Activated T-helper 2 cell treated with anti-CD3 and anti-CD28 coated beads, Interferon-gamma antibody, Interleukin-2, Interleukin-4, amounts not matched to agents 10 μg/mL and 5 μg/mL and 100 μg/mL, durations not matched to agents 14 hours and 24 hours and 36 hours (primary cell): ENCODE measurements around the gene RHCE. TPM values are rescaled to one million over a fixed set of nuclear protein-coding genes. Genes with fewer than 3 reads are reported as not detected.
"Not testable (repeated sequence)": the region's sequence is repeated elsewhere in the genome, so short reads cannot be mapped to it uniquely, and the experiment has no call there.

Source experiments
- DNase-seq: peaks from one replicate; pipeline ENCODE4 v3.0.0; 2021; ENCODE audit warnings: low spot score
- H3K27ac Mint-ChIP-seq: one replicate; pipeline ENCODE4 v1.8.0; 2021; ENCODE audit warnings: mixed read lengths
- H3K27me3 Mint-ChIP-seq: one replicate; pipeline ENCODE4 v1.8.0; 2021; ENCODE audit warnings: low read depth, mixed read lengths
- H3K36me3 Mint-ChIP-seq: one replicate; pipeline ENCODE4 v1.8.0; 2021; ENCODE audit warnings: low read depth, mixed read lengths
- H3K4me1 Mint-ChIP-seq: one replicate; pipeline ENCODE4 v1.8.0; 2021; ENCODE audit warnings: low read depth, mixed read lengths
- H3K4me3 Mint-ChIP-seq: one replicate; pipeline ENCODE4 v1.8.0; 2021; ENCODE audit warnings: low read depth, mild to moderate bottlenecking, moderate library complexity, mixed read lengths
- H3K9me3 Mint-ChIP-seq: one replicate; pipeline ENCODE4 v1.8.0; 2021; ENCODE audit warnings: mixed read lengths
- intact Hi-C: fragments of 100-400 bp; cut with micrococcal nuclease; formaldehyde crosslinking; loops from one replicate; pipeline ENCODE4 v1.15.1; 2023
- total RNA-seq: library from RNA; stranded (reverse); gene quantifications from 2 replicates; pipeline ENCODE4 v1.2.3, GENCODE V29; 2022

Gene RHCE
- total RNA-seq, 1 donor from 2014 or later: 0.25 TPM

GRCh38 chr1:25371757-25372156 is 48.9 kb downstream of the RHCE start:
- H3K4me3 Mint-ChIP-seq, H3K4me1 Mint-ChIP-seq, H3K27me3 Mint-ChIP-seq, DNase-seq, H3K9me3 Mint-ChIP-seq, intact Hi-C loops, H3K27ac Mint-ChIP-seq, H3K36me3 Mint-ChIP-seq: not testable (repeated sequence)

- H3K27ac Mint-ChIP-seq, H3K4me3 Mint-ChIP-seq, H3K4me1 Mint-ChIP-seq, H3K27me3 Mint-ChIP-seq, H3K36me3 Mint-ChIP-seq, H3K9me3 Mint-ChIP-seq, DNase-seq, intact Hi-C loops: not testable (repeated sequence)
Observed at GRCh38 chr1:25369691-25370271, 50.8 kb downstream of the RHCE start.

- Mint-ChIP-seq H3K9me3 (no peaks in the 10 kb centered on the region), H3K4me1 (no peaks in the 10 kb centered on the region), H3K4me3 (no peak overlapping the region), H3K36me3 (no peaks in the 10 kb centered on the region), H3K27me3 (no peaks in the 10 kb centered on the region), H3K27ac (no peak overlapping the region)
- intact Hi-C loops: no loop called here
- DNase-seq: no peak
Observed at GRCh38 chr1:25369241-25369640, 51.4 kb downstream of the RHCE start.

GRCh38 chr1:25362634-25363559 is 57.7 kb downstream of the RHCE start:
- intact Hi-C loops: not testable (repeated sequence)

GRCh38 chr1:25361901-25362300 is 58.7 kb downstream of the RHCE start:
- Mint-ChIP-seq H3K27ac (no peak overlapping the region), H3K4me3 (no peak overlapping the region), H3K27me3 (no peaks in the 10 kb centered on the region), H3K36me3 (peaks cover 50% of the 10 kb centered on the region), H3K4me1 (peaks cover 20% of the 10 kb centered on the region), H3K9me3 (no peaks in the 10 kb centered on the region)
- intact Hi-C loops: no loop called here
- no peak for DNase-seq

More at GRCh38 chr1:25362634-25363559, 57.7 kb downstream of the RHCE start:
- H3K36me3 Mint-ChIP-seq: peaks cover 42% of the 10 kb centered on the region
- DNase-seq, H3K27ac Mint-ChIP-seq, H3K27me3 Mint-ChIP-seq, H3K4me3 Mint-ChIP-seq, H3K9me3 Mint-ChIP-seq: not testable (repeated sequence)
- H3K4me1 Mint-ChIP-seq: peaks cover 14% of the 10 kb centered on the region

GRCh38 chr1:25360596-25361581 is 59.7 kb downstream of the RHCE start:
- Mint-ChIP-seq H3K27me3 (no peaks in the 10 kb centered on the region), H3K4me1 (peaks cover 28% of the 10 kb centered on the region), H3K4me3 (no peak overlapping the region), H3K9me3 (no peaks in the 10 kb centered on the region), H3K36me3 (peaks cover 56% of the 10 kb centered on the region), H3K27ac (peak overlapping the region; percentile 29)
- no peak for DNase-seq
- intact Hi-C loops: no loop called here

GRCh38 chr1:25356848-25357247 is 63.8 kb downstream of the RHCE start:
- peaks cover 47% of the 10 kb centered on the region for H3K4me1 Mint-ChIP-seq
- no peak for DNase-seq
- peak overlapping the region; percentile 82 for H3K27ac Mint-ChIP-seq
- no peaks in the 10 kb centered on the region for H3K27me3 Mint-ChIP-seq
- H3K9me3 Mint-ChIP-seq: no peaks in the 10 kb centered on the region
- intact Hi-C loops: loop anchor here (5.0 kb wide), 1 partner anchor 75 kb away; the partner anchor contains the start of gene MACO1
- H3K4me3 Mint-ChIP-seq: peak overlapping the region; percentile 20
- H3K36me3 Mint-ChIP-seq: peaks cover 82% of the 10 kb centered on the region

GRCh38 chr1:25356441-25356840 is 64.2 kb downstream of the RHCE start:
- no peak for DNase-seq
- intact Hi-C loops: loop anchor here (5.0 kb wide), 1 partner anchor 76 kb away; the partner anchor contains the start of gene MACO1
- Mint-ChIP-seq H3K27ac (peak overlapping the region; percentile 82), H3K36me3 (peaks cover 82% of the 10 kb centered on the region), H3K4me1 (peaks cover 46% of the 10 kb centered on the region), H3K27me3 (no peaks in the 10 kb centered on the region), H3K4me3 (peak overlapping the region; percentile 40), H3K9me3 (no peaks in the 10 kb centered on the region)

- intact Hi-C loops: loop anchor here (5.0 kb wide), 1 partner anchor 76 kb away; the partner anchor contains the start of gene MACO1
- peaks cover 41% of the 10 kb centered on the region for H3K4me1 Mint-ChIP-seq
- DNase-seq: peak; percentile 19
- peak overlapping the region; percentile 82 for H3K27ac Mint-ChIP-seq
- peak overlapping the region; percentile 40 for H3K4me3 Mint-ChIP-seq
- no peaks in the 10 kb centered on the region for H3K9me3 Mint-ChIP-seq
- no peaks in the 10 kb centered on the region for H3K27me3 Mint-ChIP-seq
- peaks cover 83% of the 10 kb centered on the region for H3K36me3 Mint-ChIP-seq
Observed at GRCh38 chr1:25355841-25356395, 64.7 kb downstream of the RHCE start.

- peaks cover 64% of the 10 kb centered on the region for H3K36me3 Mint-ChIP-seq
- H3K27me3 Mint-ChIP-seq: no peaks in the 10 kb centered on the region
- no peak overlapping the region for H3K4me3 Mint-ChIP-seq
- H3K9me3 Mint-ChIP-seq: no peaks in the 10 kb centered on the region
- H3K27ac Mint-ChIP-seq: no peak overlapping the region
- peaks cover 14% of the 10 kb centered on the region for H3K4me1 Mint-ChIP-seq
- DNase-seq: no peak
- intact Hi-C loops: no loop called here
Observed at GRCh38 chr1:25349606-25350005, 71.0 kb downstream of the RHCE start.

GRCh38 chr1:25347556-25347955 is 73.1 kb downstream of the RHCE start:
- DNase-seq: no peak
- Mint-ChIP-seq H3K4me3 (no peak overlapping the region), H3K4me1 (peaks cover 13% of the 10 kb centered on the region), H3K27me3 (no peaks in the 10 kb centered on the region), H3K36me3 (peaks cover 66% of the 10 kb centered on the region), H3K27ac (peak overlapping the region; percentile 28), H3K9me3 (no peaks in the 10 kb centered on the region)
- intact Hi-C loops: no loop called here

GRCh38 chr1:25343872-25344271 is 76.8 kb downstream of the RHCE start:
- no peak for DNase-seq
- Mint-ChIP-seq H3K4me3 (no peak overlapping the region), H3K27me3 (no peaks in the 10 kb centered on the region), H3K4me1 (peaks cover 29% of the 10 kb centered on the region), H3K9me3 (no peaks in the 10 kb centered on the region), H3K36me3 (peaks cover 64% of the 10 kb centered on the region), H3K27ac (no peak overlapping the region)
- intact Hi-C loops: no loop called here
